HG02973 (cell line): ENCODE results near the gene PTCH2.
A peak's percentile ranks its signal among the peaks of the same experiment; 100 is the strongest.
"Not testable (repeated sequence)": the region's sequence is repeated elsewhere in the genome, so short reads cannot be mapped to it uniquely, and the experiment has no call there.

Source experiments
- ATAC-seq: cut with Tn5 transposase; IDR thresholded peaks from one replicate; pipeline ENCODE4 v1.9.1; 2021; ENCODE audit warnings: moderate library complexity; ENCODE audit not compliant: unreplicated experiment

The PTCH2 gene

DNA sequence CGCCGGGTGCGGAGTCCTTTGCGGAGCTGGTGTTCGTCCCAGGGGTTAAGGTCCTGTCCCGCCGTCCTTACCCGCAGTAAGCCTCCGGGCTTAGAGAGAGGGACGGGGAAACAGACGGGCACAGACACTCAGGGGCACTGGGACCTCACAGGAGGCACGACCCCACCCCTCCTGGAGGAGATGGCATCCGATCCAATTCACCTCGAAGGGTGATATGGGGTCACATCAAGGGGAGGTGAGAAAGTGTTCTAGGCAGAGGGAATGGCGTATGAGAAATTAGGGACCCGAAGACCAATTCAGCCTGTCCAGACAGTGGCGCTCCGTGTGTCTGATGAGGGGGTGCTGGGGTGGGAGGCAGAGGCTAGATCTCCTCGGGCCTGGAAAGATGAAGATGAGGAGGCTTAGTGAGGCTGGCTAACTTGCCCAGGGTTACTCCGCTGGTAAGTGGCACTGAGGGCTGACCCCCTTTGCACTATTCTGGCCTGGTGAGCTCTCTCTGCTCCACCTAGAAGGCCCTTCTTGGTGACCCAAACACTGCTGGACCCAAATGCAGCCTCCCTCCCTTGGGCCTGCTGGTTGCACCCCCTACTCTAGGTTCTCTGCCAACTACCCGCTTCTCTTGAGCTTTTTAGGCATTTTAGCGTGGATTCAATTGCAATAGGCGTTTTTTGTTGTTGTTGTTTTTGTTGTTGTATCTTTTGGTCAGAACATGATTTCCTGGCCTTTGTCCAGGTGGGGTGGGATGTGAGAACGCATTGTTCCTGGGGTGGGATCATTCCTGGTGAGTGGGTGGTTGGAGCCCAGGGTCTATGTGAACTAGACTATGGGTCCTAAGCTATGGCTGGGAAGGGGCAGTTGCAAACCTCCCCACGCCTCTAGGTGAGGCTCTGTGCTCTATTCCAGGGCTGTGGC is 22.5 kb downstream of the PTCH2 start:
- ATAC-seq, result no peak

DNA sequence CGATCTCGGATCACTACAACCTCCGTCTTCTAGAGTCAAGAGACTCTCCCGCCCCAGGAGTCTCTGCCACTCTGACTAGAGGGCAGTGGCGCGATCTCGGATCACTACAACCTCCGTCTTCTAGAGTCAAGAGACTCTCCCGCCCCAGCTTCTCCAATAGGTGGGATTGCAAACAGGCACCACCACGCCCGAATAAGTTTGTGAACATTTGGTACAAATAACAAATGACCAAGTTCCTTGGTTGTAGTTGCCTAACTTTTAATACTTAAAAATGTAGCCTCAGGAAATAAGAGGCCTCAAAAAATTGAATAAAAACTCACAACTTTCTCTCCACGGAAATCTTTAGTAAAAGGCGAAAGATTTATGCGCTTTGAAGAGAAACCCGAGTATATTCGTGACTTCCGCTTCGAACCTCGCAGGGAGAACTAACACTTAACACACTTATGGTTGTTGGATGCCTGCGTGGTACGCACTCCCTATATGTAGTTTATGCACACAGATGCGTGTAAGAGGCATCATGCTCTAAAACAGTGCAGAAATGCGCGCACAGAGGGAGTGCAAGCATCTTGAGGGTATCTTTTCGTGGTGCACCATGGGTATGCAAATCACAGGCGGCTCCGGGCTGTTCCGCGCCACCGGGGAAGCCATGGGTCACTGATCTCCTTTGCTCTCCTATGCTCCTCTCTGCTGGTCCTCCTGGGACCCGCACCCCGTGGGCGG is 23.3 kb downstream of the PTCH2 start:
- ATAC-seq, result peak; percentile 76

- ATAC-seq, result no peak
Observed at GRCh38 chr1:44819196-44819607, 23.9 kb downstream of the PTCH2 start.

GRCh38 chr1:44817771-44818495 is 25.1 kb downstream of the PTCH2 start:
- no peak for ATAC-seq

DNA sequence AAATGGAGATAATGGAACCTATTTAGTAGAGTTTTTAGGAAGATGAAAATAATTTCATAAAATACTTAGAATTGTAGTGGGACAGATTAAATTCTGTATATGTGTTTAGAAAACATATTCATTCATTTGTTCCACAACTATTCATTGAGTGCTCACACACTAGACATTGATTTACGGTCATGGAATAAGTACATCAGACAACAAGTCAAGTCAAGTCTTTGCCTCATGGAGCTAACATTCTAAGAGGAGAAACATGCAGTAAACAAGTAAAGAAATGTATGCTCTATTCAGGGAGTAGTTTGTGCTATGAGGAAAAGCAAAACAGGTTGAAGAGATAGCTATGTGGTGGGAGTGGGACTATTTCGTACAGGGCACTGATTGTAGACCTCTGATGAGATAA is 25.7 kb downstream of the PTCH2 start:
- ATAC-seq, result no peak

GRCh38 chr1:44815926-44816325 is 27.1 kb downstream of the PTCH2 start:
- not testable (repeated sequence) for ATAC-seq

DNA sequence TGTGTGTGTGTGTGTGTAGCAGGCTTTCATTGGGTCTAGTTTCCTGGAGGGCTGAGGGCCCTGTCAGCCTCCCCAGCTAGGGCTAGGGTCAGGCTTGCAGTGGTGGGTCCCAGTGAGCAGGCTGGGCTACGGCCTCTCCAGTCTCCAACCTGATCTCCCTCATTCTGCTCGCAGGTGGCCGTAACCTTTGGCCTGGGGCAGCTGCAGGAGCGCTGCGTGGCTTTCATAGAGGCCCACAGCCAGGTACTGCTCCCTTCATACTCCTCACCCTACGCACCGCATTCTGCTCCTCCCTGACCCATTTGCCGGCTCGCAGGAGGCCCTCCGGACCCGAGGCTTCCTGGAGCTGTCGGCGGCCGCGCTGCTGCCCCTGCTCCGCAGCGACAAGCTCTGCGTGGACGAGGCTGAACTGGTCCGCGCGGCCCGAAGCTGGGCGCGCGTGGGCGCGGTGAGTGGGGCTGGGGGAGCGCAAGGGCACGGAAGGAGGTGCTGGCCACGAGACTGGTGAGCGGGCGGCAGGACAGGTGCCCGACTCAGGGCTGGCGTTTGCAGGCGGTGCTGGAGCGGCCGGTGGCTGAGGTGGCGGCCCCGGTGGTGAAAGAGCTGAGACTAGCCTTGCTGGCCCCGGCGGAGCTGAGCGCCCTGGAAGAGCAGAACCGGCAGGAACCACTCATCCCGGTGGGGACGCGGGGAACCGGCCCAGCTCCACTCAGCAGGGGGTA is 30.1 kb downstream of the PTCH2 start:
- ATAC-seq, result no peak

- ATAC-seq, result no peak
Observed at GRCh38 chr1:44811234-44811633, 31.8 kb downstream of the PTCH2 start.

GRCh38 chr1:44810762-44811105 is 32.3 kb downstream of the PTCH2 start:
- ATAC-seq, result not testable (repeated sequence)

- no peak for ATAC-seq
Observed at GRCh38 chr1:44810101-44810761, 32.8 kb downstream of the PTCH2 start.

DNA sequence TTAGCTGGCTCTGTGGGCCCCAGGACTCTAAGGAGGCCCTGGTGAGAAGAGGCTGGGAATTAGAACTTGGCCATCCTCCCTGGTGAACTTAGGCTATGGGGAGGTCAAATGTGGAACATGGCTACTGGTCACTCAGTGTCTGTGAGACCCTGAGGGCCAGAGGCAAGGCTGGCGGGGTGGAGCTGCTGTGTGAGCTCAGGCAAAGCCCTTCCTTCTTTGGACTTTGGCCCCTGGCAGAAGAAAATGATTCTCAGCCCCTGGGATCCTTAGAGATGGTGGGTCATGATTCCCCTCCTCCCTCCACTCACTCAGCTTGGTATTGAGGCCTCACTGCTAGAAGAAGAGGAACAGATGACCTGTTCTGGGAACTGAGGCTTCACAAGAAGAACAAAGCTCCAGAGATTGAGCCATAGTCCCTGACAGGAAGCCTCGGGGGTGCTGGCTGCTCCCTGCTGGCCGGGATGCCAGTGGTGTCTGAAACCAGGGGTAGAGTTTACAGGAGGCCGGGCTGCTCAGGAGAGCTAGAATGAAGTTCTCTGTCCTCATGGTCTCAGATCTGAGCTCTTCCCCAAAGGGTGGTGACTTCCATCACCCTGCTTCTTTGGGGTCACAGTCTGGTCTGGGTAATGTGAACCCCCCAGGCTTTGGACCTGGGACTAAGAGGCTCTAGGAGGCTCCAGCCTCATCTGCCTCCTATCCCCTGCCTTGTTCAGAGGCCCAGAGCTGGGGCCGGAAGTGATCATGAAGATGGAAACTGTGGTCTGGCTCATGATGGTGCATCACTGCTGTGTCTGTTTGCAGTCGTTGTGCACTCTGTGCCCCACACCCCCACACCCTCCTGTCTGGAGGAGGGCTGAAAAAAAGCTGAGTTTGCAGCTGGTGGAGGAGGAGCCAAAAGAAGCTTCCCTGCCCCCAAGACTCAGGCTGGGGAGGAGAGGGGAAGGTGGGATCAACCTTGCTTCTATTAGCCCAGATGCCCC is 33.8 kb downstream of the PTCH2 start:
- peak; percentile 38 for ATAC-seq

DNA sequence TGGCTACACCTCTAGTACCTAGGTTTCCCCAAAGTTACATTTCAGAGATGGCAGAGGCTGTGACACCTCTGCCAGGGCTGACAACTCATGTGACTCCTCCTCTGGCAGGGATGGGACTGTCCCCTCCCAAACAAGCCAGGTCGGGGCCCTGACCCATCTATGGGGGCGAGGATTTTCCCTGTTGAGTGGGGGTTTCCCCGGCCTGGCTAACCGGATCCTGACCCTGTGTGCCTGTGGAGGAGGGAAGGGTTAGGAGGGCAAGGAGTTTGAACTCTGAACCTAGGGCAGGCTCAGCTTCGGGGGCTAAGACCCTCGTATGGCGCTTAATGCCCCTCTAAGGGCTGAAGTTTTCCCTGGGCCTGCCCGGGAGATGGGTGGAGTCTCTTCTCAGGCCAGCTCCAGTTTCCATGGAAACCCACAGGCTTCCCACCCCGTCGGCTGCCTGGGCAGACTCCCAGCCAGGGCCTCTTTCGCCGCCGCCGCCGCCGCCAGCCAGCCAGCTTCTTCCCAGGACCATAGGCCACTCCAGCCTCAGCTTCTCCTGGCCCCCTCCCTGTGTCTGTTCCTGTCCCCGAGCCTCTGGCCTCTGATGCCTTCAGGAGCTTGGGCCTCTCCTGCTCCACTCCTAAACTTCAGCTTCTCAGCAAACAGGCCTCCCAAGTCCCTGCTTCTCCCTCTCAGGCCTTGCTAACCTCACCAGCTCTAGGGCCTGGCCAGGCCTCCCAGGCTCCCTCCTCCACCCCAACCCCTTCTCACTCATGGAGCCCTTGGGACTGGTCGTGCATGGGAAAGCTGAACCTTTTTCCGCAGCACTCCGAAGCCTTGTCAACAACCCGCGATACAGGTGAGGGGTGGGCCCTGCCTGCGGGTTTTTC is 34.8 kb downstream of the PTCH2 start, which contains the start of gene BTBD19:
Gene BTBD19 (plus strand): TSS at position 461 of the 875 bp plus-strand sequence. CDS start 298 bp downstream, at position 759.
- peak; percentile 22 for ATAC-seq

- ATAC-seq, result peak; percentile 34
Observed at GRCh38 chr1:44807364-44808062, 35.5 kb downstream of the PTCH2 start.

DNA sequence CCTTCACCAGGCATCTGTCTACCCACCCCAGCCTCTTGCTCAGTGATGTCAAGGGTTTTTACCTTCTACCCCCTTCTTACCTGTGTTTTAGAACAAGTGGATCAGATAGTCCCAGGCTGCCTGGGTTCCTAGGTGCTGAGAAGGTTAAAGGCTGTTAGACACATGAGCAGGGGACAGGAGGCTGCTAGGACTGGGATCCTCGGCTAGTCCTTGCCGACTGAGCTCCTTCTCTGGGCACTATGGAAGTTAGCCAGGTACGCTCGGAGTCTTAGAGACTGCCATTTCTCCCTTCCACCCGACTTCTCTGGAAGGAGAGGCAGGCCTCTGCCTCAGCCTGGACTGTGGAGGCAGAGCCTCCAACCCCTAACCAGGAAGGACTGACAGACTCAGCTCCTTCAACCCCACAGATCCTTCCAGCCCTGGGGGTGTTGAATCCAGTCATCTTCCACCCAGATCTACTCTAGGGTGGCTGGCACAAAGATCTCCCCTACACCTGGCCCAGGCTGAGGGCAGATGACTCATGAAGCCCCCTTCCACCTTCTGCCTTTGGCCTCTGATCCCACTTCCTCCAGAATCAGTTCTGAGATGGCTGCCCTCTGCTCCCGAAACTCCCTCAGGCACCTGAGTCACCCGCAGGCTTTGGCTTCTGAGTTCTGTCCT is 36.2 kb downstream of the PTCH2 start, which contains the start of gene DYNLT4:
Gene DYNLT4 (minus strand): TSS at position 648 of the 660 bp plus-strand sequence. CDS start 683 bp downstream, outside the sequence.
- no peak for ATAC-seq

- ATAC-seq, result no peak
Observed at GRCh38 chr1:44806025-44806703, 36.9 kb downstream of the PTCH2 start.
